Measurements from ENCODE around the gene MFSD6. TPM values are rescaled to one million over a fixed set of nuclear protein-coding genes. Genes with fewer than 3 reads are reported as not detected.
"Not testable (repeated sequence)": the region's sequence is repeated elsewhere in the genome, so short reads cannot be mapped to it uniquely, and the experiment has no call there.

The MFSD6 gene
- total and polyA plus RNA-seq, 2 of the 8 experiments (the other 6 are each of a cell fraction or from before 2014, with no cell fraction given): 1.8 to 5.1 TPM

- not testable (repeated sequence) for H4K8ac ChIP-seq (ENCODE audit: extremely low read depth, insufficient read depth, low read length); H2AFZ ChIP-seq (ENCODE audit: low read length); H3K79me2 ChIP-seq (ENCODE audit: control insufficient read depth in 1 of 2, insufficient read depth in 2 of 2, low read length in 2 of 2); H3K4me2 ChIP-seq (ENCODE audit: insufficient read depth in 1 of 2, low read depth in 2 of 2, low read length in 2 of 2); H3K27me3 ChIP-seq (replicated peaks in 1 of 4; ENCODE audit: control insufficient read depth in 3 of 4, extremely low read depth in 1 of 4, insufficient read depth in 3 of 4, low read length in 3 of 4); H2BK15ac ChIP-seq (ENCODE audit: low read length); H4K5ac ChIP-seq (ENCODE audit: insufficient read length, low read depth, low read length); H3K23me2 ChIP-seq (ENCODE audit: low read depth, low read length); H3K4me3 ChIP-seq (ENCODE audit: extremely low read depth in 1 of 4, insufficient read depth in 2 of 4, low read depth in 3 of 4, low read length in 4 of 4); H3K9ac ChIP-seq (replicated peaks in 1 of 4; ENCODE audit: extremely low read depth in 1 of 4, low read depth in 3 of 4, low read length in 3 of 4); H3K4me1 ChIP-seq (replicated peaks in 1 of 4; ENCODE audit: control insufficient read depth in 3 of 4, insufficient read depth in 4 of 4, low read length in 3 of 4); H4K91ac ChIP-seq (replicated peaks; ENCODE audit: insufficient read length, low read length); H2BK5ac ChIP-seq (ENCODE audit: low read depth, low read length); H2BK120ac ChIP-seq (replicated peaks; ENCODE audit: low read depth, low read length); H2AK5ac ChIP-seq (ENCODE audit: low read depth, low read length); H3K18ac ChIP-seq (ENCODE audit: extremely low read depth, low read length); H3K9me3 ChIP-seq (ENCODE audit: insufficient read depth in 2 of 2, low read depth in 1 of 2, low read length in 1 of 2); H3K27ac ChIP-seq (ENCODE audit: low read depth, low read length); H4K20me1 ChIP-seq (replicated peaks in 1 of 2; ENCODE audit: control insufficient read depth in 1 of 2, insufficient read depth in 2 of 2, low read length in 2 of 2); H3K56ac ChIP-seq (replicated peaks; ENCODE audit: insufficient read length, low read depth, low read length); H3K79me1 ChIP-seq (ENCODE audit: low read depth, low read length); H3K4ac ChIP-seq (replicated peaks; ENCODE audit: insufficient read length, low read depth, low read length); H3K14ac ChIP-seq (ENCODE audit: insufficient read length); FAIRE-seq; H2BK20ac ChIP-seq (ENCODE audit: low read length); DNase-seq (ENCODE audit: low read depth in 1 of 2, low spot score in 2 of 2); H2BK12ac ChIP-seq (ENCODE audit: low read depth, low read length); H3K36me3 ChIP-seq (ENCODE audit: control insufficient read depth in 2 of 4, insufficient read depth in 4 of 4, low read length in 3 of 4); H3K23ac ChIP-seq (ENCODE audit: insufficient read length)
- ChIA-PET CTCF (ENCODE audit: partially characterized antibody) (interaction anchor here (0.6 to 1.4 kb wide), 3 partner anchors 109 to 1247 kb away, joined by 3 to 5 read pairs (median 5); no protein-coding TSS in a partner anchor), POLR2A (ENCODE audit: partially characterized antibody) (interaction anchor here (1.2 kb wide), 1 partner anchor 9 kb away, joined by 3 read pairs; no protein-coding TSS in a partner anchor)
- WGBS, 2 experiments (ENCODE audit: extremely low coverage in 1 of 2, insufficient coverage in 1 of 2, insufficient read length in 1 of 2, insufficient replicate concordance in 2 of 2, low coverage in 1 of 2, low lambda C conversion rate in 2 of 2, missing lambda C conversion rate in 1 of 2): 100% methylated on average over 1 of the region's 1 CpG; no CpG with 5 or more reads in 1 of the 2 experiments
These were observed 60.2 kb downstream of the MFSD6 start for GRCh38 chr2:190468354-190468753.
